Activated T-cell treated with anti-CD3 and anti-CD28 coated beads, Interleukin-2, amount 50 U/mL, for 72 hours (primary cell): Measurements from ENCODE around the gene PRKCE. TPM values are rescaled to one million over a fixed set of nuclear protein-coding genes. Genes with fewer than 3 reads are reported as not detected.
A peak's percentile ranks its signal among the peaks of the same experiment; 100 is the strongest.

ENCODE experiments used
- ATAC-seq, 2 donors: fragments of 150-1000 bp; cut with Tn5 transposase; replicated peaks in 1 of 2; 2 replicates each; pipeline ENCODE4 v1.10.0; 2021; ENCODE audit warnings: moderate library complexity in 2 of 2, mild to moderate bottlenecking in 1 of 2
- DNase-seq, 2 donors: peaks; one replicate each; pipeline ENCODE4 v3.0.0; 2021 to 2022; ENCODE audit warnings: mixed read lengths in 1 of 2
- H3K27ac Mint-ChIP-seq: one replicate; pipeline ENCODE4 v1.8.0; 2022; ENCODE audit warnings: mild to moderate bottlenecking, moderate library complexity, mixed read lengths
- H3K27me3 Mint-ChIP-seq: one replicate; pipeline ENCODE4 v1.8.0; 2022; ENCODE audit warnings: low read depth, mixed read lengths
- H3K36me3 Mint-ChIP-seq, 2 donors: one replicate each; pipeline ENCODE4 v1.8.0; 2022; ENCODE audit warnings: mixed read lengths in 2 of 2, mild to moderate bottlenecking in 1 of 2; ENCODE audit not compliant: insufficient read depth in 2 of 2
- H3K4me1 Mint-ChIP-seq: one replicate; pipeline ENCODE4 v1.8.0; 2022; ENCODE audit warnings: low read depth, mixed read lengths
- H3K4me3 Mint-ChIP-seq, 2 donors: one replicate each; pipeline ENCODE4 v1.8.0; 2022; ENCODE audit warnings: mild to moderate bottlenecking in 2 of 2, mixed read lengths in 2 of 2, moderate library complexity in 2 of 2
- H3K9me3 Mint-ChIP-seq, 2 donors: one replicate each; pipeline ENCODE4 v1.8.0; 2022; ENCODE audit warnings: mixed read lengths in 2 of 2
- total RNA-seq, 2 donors: library from RNA; stranded (reverse); gene quantifications; one replicate each; pipeline ENCODE4 v1.2.3, GENCODE V29; 2022

PRKCE gene
- 10 to 100 TPM; 19.3 to 35.3 TPM for total RNA-seq

- Mint-ChIP-seq H3K27me3 (peaks cover 11% of the 10 kb centered on the region), H3K27ac (peak within 1 kb of the TSS; percentile 59)
These were observed at the start of gene PRKCE for GRCh38 chr2:45651415-45652089. TSS of gene PRKCE (plus strand) at chr2:45651675.

GRCh38 chr2:45602624-45603023 lies 48.9 kb upstream of the PRKCE start:
- H3K27ac Mint-ChIP-seq = no peak overlapping the region
- no peak for DNase-seq
- H3K27me3 Mint-ChIP-seq = no peaks in the 10 kb centered on the region
- H3K4me3 Mint-ChIP-seq = no peak overlapping the region
- H3K4me1 Mint-ChIP-seq = no peaks in the 10 kb centered on the region
- H3K9me3 Mint-ChIP-seq = no peaks in the 10 kb centered on the region
- ATAC-seq = no peak
- H3K36me3 Mint-ChIP-seq = peaks cover 10 to 21% of the 10 kb centered on the region in 2 donors

More at GRCh38 chr2:45651415-45652089, at the start of gene PRKCE:
- H3K36me3 Mint-ChIP-seq = peaks cover 2 to 5% of the 10 kb centered on the region in 2 donors
- peaks cover 29% of the 10 kb centered on the region for H3K4me1 Mint-ChIP-seq
- peak; percentile 28 to 37 for ATAC-seq
- H3K9me3 Mint-ChIP-seq = no peaks in the 10 kb centered on the region
- peak; percentile 45 to 50 for DNase-seq
- peak within 1 kb of the TSS; percentile 89 to 92 for H3K4me3 Mint-ChIP-seq

DNA sequence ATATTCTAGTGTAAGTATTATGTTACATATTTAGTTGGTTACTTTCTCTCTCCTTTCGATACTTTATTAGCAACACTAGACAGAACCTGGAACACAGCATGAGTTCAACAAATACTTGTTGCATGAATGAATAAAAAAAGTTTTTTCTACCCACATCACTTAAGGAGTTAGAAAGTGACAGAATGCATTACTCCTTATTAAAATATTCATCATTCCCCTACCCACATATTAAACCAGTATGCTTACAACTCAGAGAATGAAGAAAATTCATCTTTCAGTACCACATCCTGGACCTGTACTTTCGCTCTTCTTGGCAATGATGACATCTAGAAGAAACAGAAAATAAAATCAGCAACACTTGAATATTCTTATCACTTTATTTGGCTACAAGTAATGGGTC lies 46.4 kb upstream of the PRKCE start:
- no peak for ATAC-seq
- Mint-ChIP-seq H3K4me1 (peaks cover 12% of the 10 kb centered on the region), H3K9me3 (no peaks in the 10 kb centered on the region), H3K27ac (no peak overlapping the region), H3K4me3 (no peak overlapping the region), H3K36me3 (peaks cover 7 to 12% of the 10 kb centered on the region in 2 donors), H3K27me3 (no peaks in the 10 kb centered on the region)
- no peak for DNase-seq

- H3K4me3 Mint-ChIP-seq = no peak overlapping the region
- no peak for ATAC-seq
- no peaks in the 10 kb centered on the region for H3K27me3 Mint-ChIP-seq
- H3K27ac Mint-ChIP-seq = no peak overlapping the region
- H3K9me3 Mint-ChIP-seq = no peaks in the 10 kb centered on the region
- peaks cover 3 to 7% of the 10 kb centered on the region in 2 donors for H3K36me3 Mint-ChIP-seq
- no peak for DNase-seq
- H3K4me1 Mint-ChIP-seq = peaks cover 20% of the 10 kb centered on the region
These were observed 44.7 kb upstream of the PRKCE start for GRCh38 chr2:45606796-45607195.

DNA sequence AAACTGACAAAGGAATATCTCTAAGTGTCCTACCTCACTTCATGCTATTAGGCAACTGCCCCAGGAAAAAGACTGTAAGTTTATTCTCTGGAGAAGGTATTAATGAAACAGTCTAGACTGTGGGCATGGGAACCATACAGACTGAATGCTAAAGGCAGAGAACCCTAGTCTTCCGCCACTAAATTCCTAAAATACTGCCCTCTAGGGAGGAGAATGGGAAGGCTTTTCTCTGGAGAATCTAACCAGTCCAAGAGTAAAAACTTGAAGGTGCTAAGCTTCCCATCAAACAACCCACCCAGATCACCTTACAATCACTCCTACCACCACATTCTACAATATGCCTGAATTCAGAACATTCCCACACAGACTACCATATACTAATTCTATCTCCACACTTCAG lies 43.8 kb upstream of the PRKCE start:
- DNase-seq (no peak), ATAC-seq (no peak)
- peaks cover 3% of the 10 kb centered on the region in 2 donors for H3K36me3 Mint-ChIP-seq
- peaks cover 24% of the 10 kb centered on the region for H3K4me1 Mint-ChIP-seq
- no peaks in the 10 kb centered on the region for H3K27me3 Mint-ChIP-seq
- H3K27ac Mint-ChIP-seq = no peak overlapping the region
- no peaks in the 10 kb centered on the region for H3K9me3 Mint-ChIP-seq
- no peak overlapping the region for H3K4me3 Mint-ChIP-seq

DNA sequence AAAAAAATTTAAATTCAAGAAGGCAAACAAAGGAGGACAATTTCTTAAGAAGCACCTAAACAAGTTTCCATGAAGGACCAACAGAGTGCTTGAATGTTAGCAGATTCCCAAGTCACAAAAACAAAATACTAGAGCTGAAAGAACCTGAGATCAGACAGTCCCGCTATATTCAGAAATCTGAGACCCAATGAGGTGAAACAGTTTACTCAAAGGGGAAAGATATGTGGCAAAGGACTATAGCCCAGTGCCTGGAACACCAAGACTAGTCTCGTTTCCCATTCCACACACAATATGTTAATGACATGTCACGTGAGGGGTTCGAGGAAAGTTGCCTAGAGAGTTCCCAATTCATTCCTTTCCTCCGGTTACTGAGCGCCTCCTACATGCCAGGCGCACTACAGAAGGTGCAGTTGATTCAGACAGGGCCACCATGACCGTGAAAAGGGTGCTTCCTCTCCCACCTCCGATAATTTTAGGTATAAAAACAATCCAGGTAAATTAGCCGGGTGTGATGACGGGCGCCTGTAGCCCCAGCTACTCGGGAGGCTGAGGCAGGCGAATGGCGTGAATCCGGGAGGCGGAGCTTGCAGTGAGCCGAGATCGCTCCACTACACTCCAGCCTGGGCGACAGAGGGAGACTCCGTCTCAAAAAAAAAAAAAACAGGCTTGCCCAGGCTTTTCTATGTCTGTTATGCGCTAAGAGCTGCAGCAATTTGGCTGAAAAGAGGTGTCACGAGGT lies 41.0 kb upstream of the PRKCE start:
- Mint-ChIP-seq H3K36me3 (no peaks in the 10 kb centered on the region), H3K4me3 (peak overlapping the region; percentile 95 to 97), H3K27ac (peak overlapping the region; percentile 96), H3K27me3 (no peaks in the 10 kb centered on the region), H3K4me1 (peaks cover 24% of the 10 kb centered on the region), H3K9me3 (no peaks in the 10 kb centered on the region)
- DNase-seq = peak; percentile 43 to 46
- peak; percentile 68 to 75 for ATAC-seq

GRCh38 chr2:45611020-45611859 lies 40.2 kb upstream of the PRKCE start, which contains the start of gene SRBD1:
TSS of gene SRBD1 (minus strand) at chr2:45611267. CDS start at chr2:45605441, 5,826 bp downstream.
- no peaks in the 10 kb centered on the region for H3K27me3 Mint-ChIP-seq
- no peaks in the 10 kb centered on the region for H3K9me3 Mint-ChIP-seq
- DNase-seq = peak; percentile 92 to 94
- peak; percentile 96 to 97 for ATAC-seq
- peak within 1 kb of the TSS; percentile 95 to 97 for H3K4me3 Mint-ChIP-seq
- H3K36me3 Mint-ChIP-seq = no peaks in the 10 kb centered on the region
- H3K4me1 Mint-ChIP-seq = peaks cover 24% of the 10 kb centered on the region
- peak within 1 kb of the TSS; percentile 96 for H3K27ac Mint-ChIP-seq

DNA sequence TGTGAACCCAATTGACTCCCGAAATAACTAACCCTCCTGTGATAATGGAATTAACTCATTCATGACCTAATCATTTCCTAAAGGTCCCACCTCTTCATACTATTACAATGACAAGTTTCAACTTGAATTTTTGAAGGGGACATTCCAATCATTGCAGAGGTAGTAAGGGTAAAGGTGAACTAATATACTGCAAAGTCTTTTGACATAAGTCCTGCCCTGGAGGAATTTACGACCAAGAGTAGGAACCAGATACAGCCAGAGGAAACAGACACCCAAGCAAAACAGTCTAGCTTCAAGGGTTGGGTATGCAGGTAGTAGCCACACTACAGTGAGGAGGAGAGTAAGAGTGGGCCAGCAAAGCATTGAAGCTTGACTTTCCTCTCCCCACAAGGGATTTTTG lies 39.2 kb upstream of the PRKCE start:
- H3K4me1 Mint-ChIP-seq = peaks cover 24% of the 10 kb centered on the region
- DNase-seq (no peak), ATAC-seq (peak in 1 of 2 donors; percentile 1)
- no peaks in the 10 kb centered on the region for H3K27me3 Mint-ChIP-seq
- H3K27ac Mint-ChIP-seq = no peak overlapping the region
- H3K36me3 Mint-ChIP-seq = no peaks in the 10 kb centered on the region
- peak overlapping the region; percentile 95 to 97 for H3K4me3 Mint-ChIP-seq
- no peaks in the 10 kb centered on the region for H3K9me3 Mint-ChIP-seq

DNA sequence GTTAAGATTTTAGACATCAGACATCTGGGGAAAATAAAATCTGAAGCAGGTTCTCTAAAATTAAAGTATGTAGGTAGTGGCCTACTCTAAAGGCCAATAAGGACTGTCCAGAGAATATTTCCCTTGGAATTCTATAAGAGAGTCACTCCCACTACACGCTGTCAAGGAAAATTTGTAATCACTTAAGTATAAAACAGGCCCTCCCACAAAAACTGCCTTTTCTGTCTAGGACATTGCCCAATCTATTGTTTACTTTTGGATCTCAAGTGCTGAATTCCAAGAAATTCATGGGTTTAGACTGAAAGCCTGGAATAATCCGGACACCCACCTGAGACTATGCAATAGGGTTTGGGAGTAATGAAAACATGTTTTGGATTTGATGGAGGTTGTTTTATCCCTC lies 38.7 kb upstream of the PRKCE start:
- H3K4me3 Mint-ChIP-seq = no peak overlapping the region
- peaks cover 24% of the 10 kb centered on the region for H3K4me1 Mint-ChIP-seq
- H3K36me3 Mint-ChIP-seq = no peaks in the 10 kb centered on the region
- DNase-seq (no peak), ATAC-seq (no peak)
- no peaks in the 10 kb centered on the region for H3K9me3 Mint-ChIP-seq
- no peak overlapping the region for H3K27ac Mint-ChIP-seq
- no peaks in the 10 kb centered on the region for H3K27me3 Mint-ChIP-seq

- Mint-ChIP-seq H3K4me1 (peaks cover 21% of the 10 kb centered on the region), H3K27ac (no peak overlapping the region), H3K27me3 (no peaks in the 10 kb centered on the region), H3K4me3 (no peak overlapping the region), H3K36me3 (no peaks in the 10 kb centered on the region), H3K9me3 (no peaks in the 10 kb centered on the region)
- ATAC-seq (no peak), DNase-seq (no peak)
These were observed 37.1 kb upstream of the PRKCE start for GRCh38 chr2:45614330-45614729.

DNA sequence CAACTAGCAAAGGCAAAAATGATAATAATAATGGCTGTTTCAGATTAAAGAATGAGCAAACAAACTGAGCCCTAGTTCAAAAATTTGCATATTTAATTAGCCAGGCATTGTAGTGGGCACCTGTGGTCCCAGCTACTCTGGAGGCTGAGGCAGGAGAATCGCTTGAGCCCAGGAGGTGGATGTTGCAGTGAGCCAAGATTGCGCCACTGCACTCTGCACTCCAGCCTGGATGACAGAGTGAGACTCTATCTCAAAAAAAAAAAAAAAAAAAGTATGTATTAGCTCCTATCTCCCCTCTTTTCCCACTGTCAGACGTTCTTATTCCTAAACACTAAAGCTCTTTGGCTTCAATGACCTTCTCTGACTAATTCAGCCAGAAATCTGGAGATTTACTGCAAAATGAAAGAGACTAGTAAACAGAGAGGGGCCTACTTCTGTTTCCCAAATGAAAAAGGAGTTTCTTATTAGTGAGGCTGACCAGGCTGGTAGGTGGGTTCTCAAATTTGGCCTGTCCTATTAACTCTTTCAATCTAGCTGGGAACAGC lies 36.5 kb upstream of the PRKCE start:
- no peak overlapping the region for H3K27ac Mint-ChIP-seq
- ATAC-seq (no peak), DNase-seq (no peak)
- H3K27me3 Mint-ChIP-seq = no peaks in the 10 kb centered on the region
- no peaks in the 10 kb centered on the region for H3K9me3 Mint-ChIP-seq
- peaks cover 15% of the 10 kb centered on the region for H3K4me1 Mint-ChIP-seq
- H3K36me3 Mint-ChIP-seq = no peaks in the 10 kb centered on the region
- no peak overlapping the region for H3K4me3 Mint-ChIP-seq

DNA sequence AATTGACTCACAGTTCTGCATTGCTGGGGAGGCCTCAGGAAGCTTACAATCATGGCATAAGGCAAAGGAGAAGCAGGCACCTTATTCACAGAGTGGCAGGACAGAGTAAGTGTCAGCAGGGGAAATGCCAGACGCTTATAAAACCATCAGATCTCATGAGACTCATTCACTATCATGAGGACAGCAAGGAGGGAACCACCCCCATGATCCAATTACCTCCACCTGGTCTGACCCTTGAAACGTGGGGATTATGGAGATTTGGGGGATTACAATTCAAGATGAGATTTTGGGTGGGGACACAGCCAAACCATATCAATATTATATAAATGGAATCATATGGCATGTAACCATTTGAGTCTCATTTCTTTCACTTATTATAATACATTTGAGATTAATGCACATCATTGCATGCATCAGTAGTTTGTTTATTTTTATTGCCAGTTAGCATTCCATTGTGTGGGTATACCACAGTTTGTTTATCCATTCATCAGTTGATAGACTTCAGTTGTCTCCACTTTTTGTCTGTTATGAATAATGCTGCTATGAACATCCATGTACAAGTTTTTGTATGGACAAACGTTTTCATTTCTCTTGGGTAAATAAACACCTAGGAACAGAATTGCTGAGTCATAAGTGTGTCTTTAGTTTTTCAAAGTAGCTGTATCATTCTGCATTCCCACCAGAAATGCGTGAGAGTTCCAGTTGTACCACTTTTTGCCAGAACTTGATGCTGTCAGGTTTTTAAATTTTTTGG lies 34.6 kb upstream of the PRKCE start:
- Mint-ChIP-seq H3K4me3 (no peak overlapping the region), H3K36me3 (no peaks in the 10 kb centered on the region), H3K27me3 (no peaks in the 10 kb centered on the region), H3K4me1 (peaks cover 4% of the 10 kb centered on the region), H3K27ac (no peak overlapping the region), H3K9me3 (no peaks in the 10 kb centered on the region)
- no peak for ATAC-seq
- no peak for DNase-seq
